HEK293 (cell line): ENCODE data around the gene FOXC1.
A peak's percentile ranks its signal among the peaks of the same experiment; 100 is the strongest.

Experiments used
- KLF8 ChIP-seq: fragments of 450-650 bp; formaldehyde crosslinking; IDR thresholded peaks from 2 replicates; pipeline ENCODE4 v1.5.1; 2016; ENCODE audit warnings: missing biosample characterization, missing genetic modification characterization
- OSR2 ChIP-seq: fragments of 450-650 bp; formaldehyde crosslinking; IDR thresholded peaks from 2 replicates; pipeline ENCODE4 v1.5.1; 2016; ENCODE audit warnings: missing biosample characterization, missing genetic modification characterization
- YY2 ChIP-seq: fragments of 450-650 bp; formaldehyde crosslinking; IDR thresholded peaks from 2 replicates; pipeline ENCODE4 v1.5.1; 2016; ENCODE audit warnings: missing biosample characterization, missing genetic modification characterization
- ZBTB21 ChIP-seq: fragments of 450-650 bp; formaldehyde crosslinking; IDR thresholded peaks from 2 replicates; pipeline ENCODE4 v1.5.1; 2017; ENCODE audit warnings: missing biosample characterization, missing genetic modification characterization
- ZNF132 ChIP-seq: fragments of 450-650 bp; formaldehyde crosslinking; IDR thresholded peaks from 2 replicates; pipeline ENCODE4 v1.5.1; 2017; ENCODE audit warnings: missing biosample characterization, missing genetic modification characterization, borderline replicate concordance
- ZNF223 ChIP-seq: fragments of 450-650 bp; formaldehyde crosslinking; IDR thresholded peaks from 2 replicates; pipeline ENCODE4 v1.5.1; 2016; ENCODE audit warnings: missing biosample characterization, missing genetic modification characterization
- ZNF280C ChIP-seq: fragments of 450-650 bp; formaldehyde crosslinking; IDR thresholded peaks from 2 replicates; pipeline ENCODE4 v1.5.1; 2016; ENCODE audit warnings: missing biosample characterization, missing genetic modification characterization
- ZNF292 ChIP-seq: fragments of 450-650 bp; formaldehyde crosslinking; IDR thresholded peaks from 2 replicates; pipeline ENCODE4 v1.5.1; 2016; ENCODE audit warnings: low read depth, missing biosample characterization, missing genetic modification characterization, borderline replicate concordance
- ZNF366 ChIP-seq: fragments of 450-650 bp; formaldehyde crosslinking; conservative IDR thresholded peaks from 2 replicates; pipeline ENCODE4 v1.5.1; 2016; ENCODE audit warnings: missing biosample characterization, missing genetic modification characterization
- ZNF398 ChIP-seq: fragments of 450-650 bp; formaldehyde crosslinking; IDR thresholded peaks from 2 replicates; pipeline ENCODE4 v1.5.1; 2017; ENCODE audit warnings: missing biosample characterization, missing genetic modification characterization
- ZNF473 ChIP-seq: fragments of 450-650 bp; formaldehyde crosslinking; IDR thresholded peaks from 2 replicates; pipeline ENCODE4 v1.5.1; 2017; ENCODE audit warnings: missing biosample characterization, missing genetic modification characterization
- ZNF48 ChIP-seq: fragments of 450-650 bp; formaldehyde crosslinking; IDR thresholded peaks from 2 replicates; pipeline ENCODE4 v1.5.1; 2016; ENCODE audit warnings: missing biosample characterization, missing genetic modification characterization
- ZNF501 ChIP-seq: fragments of 450-650 bp; formaldehyde crosslinking; IDR thresholded peaks from 2 replicates; pipeline ENCODE4 v1.5.1; 2016; ENCODE audit warnings: missing biosample characterization, missing genetic modification characterization
- ZNF549 ChIP-seq: fragments of 450-650 bp; IDR thresholded peaks from 2 replicates; pipeline ENCODE4 v1.5.1; 2018; ENCODE audit warnings: missing biosample characterization, missing genetic modification characterization, mild to moderate bottlenecking, inconsistent platforms, moderate library complexity
- ZNF560 ChIP-seq: fragments of 450-650 bp; formaldehyde crosslinking; IDR thresholded peaks from 2 replicates; pipeline ENCODE4 v1.5.1; 2017; ENCODE audit warnings: missing biosample characterization, missing genetic modification characterization, borderline replicate concordance
- ZNF596 ChIP-seq: fragments of 450-650 bp; IDR thresholded peaks from 2 replicates; pipeline ENCODE4 v1.5.0; 2018; ENCODE audit warnings: missing biosample characterization, mild to moderate bottlenecking, missing genetic modification characterization, moderate library complexity
- ZNF610 ChIP-seq: fragments of 450-650 bp; formaldehyde crosslinking; IDR thresholded peaks from 2 replicates; pipeline ENCODE4 v1.5.1; 2016; ENCODE audit warnings: missing biosample characterization, missing genetic modification characterization, borderline replicate concordance
- ZNF670 ChIP-seq: fragments of 450-650 bp; formaldehyde crosslinking; IDR thresholded peaks from 2 replicates; pipeline ENCODE4 v1.5.1; 2016; ENCODE audit warnings: missing biosample characterization, missing genetic modification characterization, low read depth
- ZNF776 ChIP-seq: fragments of 450-650 bp; formaldehyde crosslinking; IDR thresholded peaks from 2 replicates; pipeline ENCODE4 v1.5.0; 2017; ENCODE audit warnings: missing biosample characterization, missing genetic modification characterization, borderline replicate concordance
- ZNF777 ChIP-seq: fragments of 450-650 bp; formaldehyde crosslinking; IDR thresholded peaks from 2 replicates; pipeline ENCODE4 v1.5.1; 2017; ENCODE audit warnings: missing biosample characterization, missing genetic modification characterization, borderline replicate concordance
- ZNF843 ChIP-seq: fragments of 450-650 bp; formaldehyde crosslinking; IDR thresholded peaks from 2 replicates; pipeline ENCODE4 v1.5.1; 2016; ENCODE audit warnings: missing biosample characterization, missing genetic modification characterization
- ZSCAN30 ChIP-seq: fragments of 450-650 bp; IDR thresholded peaks from 2 replicates; pipeline ENCODE4 v1.5.1; 2018; ENCODE audit warnings: missing biosample characterization, mild to moderate bottlenecking, missing genetic modification characterization, moderate library complexity
- TF ChIP-seq, protein P1 (sequence below): fragments of 450-650 bp; formaldehyde crosslinking; IDR thresholded peaks from 2 replicates; pipeline ENCODE4 v1.5.0; 2017; ENCODE audit warnings: missing biosample characterization, missing genetic modification characterization, borderline replicate concordance
- TF ChIP-seq, protein P2 (sequence below): fragments of 450-650 bp; formaldehyde crosslinking; IDR thresholded peaks from 2 replicates; pipeline ENCODE4 v1.5.1; 2017; ENCODE audit warnings: missing biosample characterization, missing genetic modification characterization
- TF ChIP-seq, protein P3 (sequence below): fragments of 450-650 bp; formaldehyde crosslinking; IDR thresholded peaks from 2 replicates; pipeline ENCODE4 v1.5.1; 2016; ENCODE audit warnings: missing biosample characterization, missing genetic modification characterization
- TF ChIP-seq, protein P4 (sequence below): fragments of 450-650 bp; formaldehyde crosslinking; IDR thresholded peaks from 2 replicates; pipeline ENCODE4 v1.5.1; 2016; ENCODE audit warnings: missing biosample characterization, missing genetic modification characterization
- TF ChIP-seq, protein P5 (sequence below): fragments of 450-650 bp; formaldehyde crosslinking; IDR thresholded peaks from 2 replicates; pipeline ENCODE4 v1.5.1; 2017; ENCODE audit warnings: missing biosample characterization, missing genetic modification characterization

FOXC1 gene

DNA sequence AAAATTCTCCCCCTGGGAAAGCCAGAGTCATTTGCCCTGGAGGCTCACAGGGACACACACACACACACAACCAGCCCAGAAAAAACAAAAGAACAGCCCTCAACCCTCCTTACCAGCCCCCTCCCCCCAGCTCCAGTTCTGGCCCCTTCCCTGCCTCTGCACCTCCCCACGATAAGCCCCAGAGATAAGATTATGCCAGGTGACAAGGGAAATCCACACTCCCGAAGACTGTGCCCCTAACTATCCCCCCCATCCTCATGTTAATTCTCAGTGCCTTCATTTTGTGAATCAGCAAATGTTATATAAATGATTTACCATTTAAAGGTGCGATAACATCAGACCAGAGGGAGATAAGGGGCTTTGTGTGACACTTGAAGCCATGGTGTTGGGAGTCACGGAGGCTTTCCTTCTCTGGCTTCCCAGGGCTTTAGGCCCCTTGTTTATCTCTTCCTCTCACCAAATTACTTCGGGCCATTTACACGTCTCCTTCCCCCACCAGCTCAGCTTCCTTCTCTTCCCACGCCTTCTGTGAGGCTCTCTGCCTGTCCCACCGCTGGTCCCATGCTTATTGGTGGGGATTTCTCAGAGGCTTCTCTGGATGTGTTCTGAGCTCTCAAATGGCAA is 12.5 kb upstream of the FOXC1 start (continued):
- TF ChIP-seq, protein P1, sequence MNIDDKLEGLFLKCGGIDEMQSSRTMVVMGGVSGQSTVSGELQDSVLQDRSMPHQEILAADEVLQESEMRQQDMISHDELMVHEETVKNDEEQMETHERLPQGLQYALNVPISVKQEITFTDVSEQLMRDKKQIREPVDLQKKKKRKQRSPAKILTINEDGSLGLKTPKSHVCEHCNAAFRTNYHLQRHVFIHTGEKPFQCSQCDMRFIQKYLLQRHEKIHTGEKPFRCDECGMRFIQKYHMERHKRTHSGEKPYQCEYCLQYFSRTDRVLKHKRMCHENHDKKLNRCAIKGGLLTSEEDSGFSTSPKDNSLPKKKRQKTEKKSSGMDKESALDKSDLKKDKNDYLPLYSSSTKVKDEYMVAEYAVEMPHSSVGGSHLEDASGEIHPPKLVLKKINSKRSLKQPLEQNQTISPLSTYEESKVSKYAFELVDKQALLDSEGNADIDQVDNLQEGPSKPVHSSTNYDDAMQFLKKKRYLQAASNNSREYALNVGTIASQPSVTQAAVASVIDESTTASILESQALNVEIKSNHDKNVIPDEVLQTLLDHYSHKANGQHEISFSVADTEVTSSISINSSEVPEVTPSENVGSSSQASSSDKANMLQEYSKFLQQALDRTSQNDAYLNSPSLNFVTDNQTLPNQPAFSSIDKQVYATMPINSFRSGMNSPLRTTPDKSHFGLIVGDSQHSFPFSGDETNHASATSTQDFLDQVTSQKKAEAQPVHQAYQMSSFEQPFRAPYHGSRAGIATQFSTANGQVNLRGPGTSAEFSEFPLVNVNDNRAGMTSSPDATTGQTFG: no peak
- no peak for TF ChIP-seq ZNF776 (tag by site-specific recombination)
- no peak for TF ChIP-seq ZNF48 (tag by site-specific recombination)
- TF ChIP-seq ZSCAN30 (tag by site-specific recombination): peak; percentile 54; the same call in 1 of the 2 replicates
- no peak for TF ChIP-seq ZNF549 (tag by site-specific recombination)
- peak; percentile 96 for TF ChIP-seq ZNF398 (tag by site-specific recombination)
- TF ChIP-seq, protein P2, sequence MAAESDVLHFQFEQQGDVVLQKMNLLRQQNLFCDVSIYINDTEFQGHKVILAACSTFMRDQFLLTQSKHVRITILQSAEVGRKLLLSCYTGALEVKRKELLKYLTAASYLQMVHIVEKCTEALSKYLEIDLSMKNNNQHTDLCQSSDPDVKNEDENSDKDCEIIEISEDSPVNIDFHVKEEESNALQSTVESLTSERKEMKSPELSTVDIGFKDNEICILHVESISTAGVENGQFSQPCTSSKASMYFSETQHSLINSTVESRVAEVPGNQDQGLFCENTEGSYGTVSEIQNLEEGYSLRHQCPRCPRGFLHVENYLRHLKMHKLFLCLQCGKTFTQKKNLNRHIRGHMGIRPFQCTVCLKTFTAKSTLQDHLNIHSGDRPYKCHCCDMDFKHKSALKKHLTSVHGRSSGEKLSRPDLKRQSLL (tag by site-specific recombination): no peak
- TF ChIP-seq, protein P3, sequence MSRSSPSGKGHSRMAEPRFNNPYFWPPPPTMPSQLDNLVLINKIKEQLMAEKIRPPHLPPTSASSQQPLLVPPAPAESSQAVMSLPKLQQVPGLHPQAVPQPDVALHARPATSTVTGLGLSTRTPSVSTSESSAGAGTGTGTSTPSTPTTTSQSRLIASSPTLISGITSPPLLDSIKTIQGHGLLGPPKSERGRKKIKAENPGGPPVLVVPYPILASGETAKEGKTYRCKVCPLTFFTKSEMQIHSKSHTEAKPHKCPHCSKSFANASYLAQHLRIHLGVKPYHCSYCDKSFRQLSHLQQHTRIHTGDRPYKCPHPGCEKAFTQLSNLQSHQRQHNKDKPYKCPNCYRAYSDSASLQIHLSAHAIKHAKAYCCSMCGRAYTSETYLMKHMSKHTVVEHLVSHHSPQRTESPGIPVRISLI: no peak
- no peak for TF ChIP-seq YY2 (tag by site-specific recombination)
- no peak for TF ChIP-seq ZNF777
- TF ChIP-seq KLF8 (tag by site-specific recombination): no peak; the same call in 1 of the 2 replicates
- no peak for TF ChIP-seq ZNF223 (tag by site-specific recombination)
- TF ChIP-seq ZNF280C (tag by site-specific recombination): no peak
- no peak for TF ChIP-seq ZNF292 (tag by site-specific recombination)
- TF ChIP-seq ZNF501 (tag by site-specific recombination): no peak
- 0 out of 2 replicates have a peak, but pooled peaks have one; percentile 24 for TF ChIP-seq ZNF596
- TF ChIP-seq, protein P4, sequence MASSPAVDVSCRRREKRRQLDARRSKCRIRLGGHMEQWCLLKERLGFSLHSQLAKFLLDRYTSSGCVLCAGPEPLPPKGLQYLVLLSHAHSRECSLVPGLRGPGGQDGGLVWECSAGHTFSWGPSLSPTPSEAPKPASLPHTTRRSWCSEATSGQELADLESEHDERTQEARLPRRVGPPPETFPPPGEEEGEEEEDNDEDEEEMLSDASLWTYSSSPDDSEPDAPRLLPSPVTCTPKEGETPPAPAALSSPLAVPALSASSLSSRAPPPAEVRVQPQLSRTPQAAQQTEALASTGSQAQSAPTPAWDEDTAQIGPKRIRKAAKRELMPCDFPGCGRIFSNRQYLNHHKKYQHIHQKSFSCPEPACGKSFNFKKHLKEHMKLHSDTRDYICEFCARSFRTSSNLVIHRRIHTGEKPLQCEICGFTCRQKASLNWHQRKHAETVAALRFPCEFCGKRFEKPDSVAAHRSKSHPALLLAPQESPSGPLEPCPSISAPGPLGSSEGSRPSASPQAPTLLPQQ (tag by site-specific recombination): peak; percentile 91
- TF ChIP-seq ZNF843 (tag by site-specific recombination): peak; percentile 92
- 0 out of 2 replicates have a peak, but pooled peaks have one; percentile 36 for TF ChIP-seq ZNF366 (tag by site-specific recombination)
- no peak for TF ChIP-seq ZBTB21 (tag by site-specific recombination)
- peak; percentile 90 for TF ChIP-seq OSR2
- TF ChIP-seq, protein P5, sequence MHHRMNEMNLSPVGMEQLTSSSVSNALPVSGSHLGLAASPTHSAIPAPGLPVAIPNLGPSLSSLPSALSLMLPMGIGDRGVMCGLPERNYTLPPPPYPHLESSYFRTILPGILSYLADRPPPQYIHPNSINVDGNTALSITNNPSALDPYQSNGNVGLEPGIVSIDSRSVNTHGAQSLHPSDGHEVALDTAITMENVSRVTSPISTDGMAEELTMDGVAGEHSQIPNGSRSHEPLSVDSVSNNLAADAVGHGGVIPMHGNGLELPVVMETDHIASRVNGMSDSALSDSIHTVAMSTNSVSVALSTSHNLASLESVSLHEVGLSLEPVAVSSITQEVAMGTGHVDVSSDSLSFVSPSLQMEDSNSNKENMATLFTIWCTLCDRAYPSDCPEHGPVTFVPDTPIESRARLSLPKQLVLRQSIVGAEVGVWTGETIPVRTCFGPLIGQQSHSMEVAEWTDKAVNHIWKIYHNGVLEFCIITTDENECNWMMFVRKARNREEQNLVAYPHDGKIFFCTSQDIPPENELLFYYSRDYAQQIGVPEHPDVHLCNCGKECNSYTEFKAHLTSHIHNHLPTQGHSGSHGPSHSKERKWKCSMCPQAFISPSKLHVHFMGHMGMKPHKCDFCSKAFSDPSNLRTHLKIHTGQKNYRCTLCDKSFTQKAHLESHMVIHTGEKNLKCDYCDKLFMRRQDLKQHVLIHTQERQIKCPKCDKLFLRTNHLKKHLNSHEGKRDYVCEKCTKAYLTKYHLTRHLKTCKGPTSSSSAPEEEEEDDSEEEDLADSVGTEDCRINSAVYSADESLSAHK: no peak
- TF ChIP-seq ZNF670 (tag by site-specific recombination): no peak
- no peak for TF ChIP-seq ZNF560 (tag by site-specific recombination)
- TF ChIP-seq ZNF610 (tag by site-specific recombination): no peak
- TF ChIP-seq ZNF132 (tag by site-specific recombination): no peak
- TF ChIP-seq ZNF473: no peak
